Hepatocyte (in vitro differentiated cells): ENCODE measurements around the gene C17orf78. TPM values are rescaled to one million over a fixed set of nuclear protein-coding genes. Genes with fewer than 3 reads are reported as not detected.
"Not testable (repeated sequence)": the region's sequence is repeated elsewhere in the genome, so short reads cannot be mapped to it uniquely, and the experiment has no call there.

ENCODE experiments used
- DNase-seq: peaks from one replicate; pipeline ENCODE4 v3.0.0-alpha.2; 2016; ENCODE audit warnings: low spot score
- H2AFZ ChIP-seq: fragments of 200-600 bp; sonication (generic); 2 replicates; pipeline ENCODE4 v1.6.0; 2016; ENCODE audit warnings: antibody characterized with exemption, mild to moderate bottlenecking
- H3K27ac ChIP-seq: fragments of 200-600 bp; sonication (generic); 2 replicates; pipeline ENCODE4 v1.5.1; 2016; ENCODE audit warnings: mild to moderate bottlenecking
- H3K27me3 ChIP-seq: fragments of 200-600 bp; sonication (generic); 2 replicates; pipeline ENCODE4 v1.6.1; 2016
- H3K36me3 ChIP-seq: fragments of 200-600 bp; sonication (generic); replicated peaks from 2 replicates; pipeline ENCODE4 v1.5.1; 2016; ENCODE audit warnings: low read depth; ENCODE audit not compliant: insufficient read depth
- H3K4me1 ChIP-seq: fragments of 200-600 bp; sonication (generic); 2 replicates; pipeline ENCODE4 v1.5.1; 2016; ENCODE audit warnings: mild to moderate bottlenecking, moderate library complexity; ENCODE audit not compliant: insufficient read depth
- H3K4me2 ChIP-seq: fragments of 200-600 bp; sonication (generic); 2 replicates; pipeline ENCODE4 v1.6.0; 2016
- H3K4me3 ChIP-seq: fragments of 200-600 bp; sonication (generic); 2 replicates; pipeline ENCODE4 v1.5.1; 2016; ENCODE audit warnings: mild to moderate bottlenecking
- H3K79me2 ChIP-seq: fragments of 200-600 bp; sonication (generic); 2 replicates; pipeline ENCODE4 v1.6.0; 2017; ENCODE audit warnings: mild to moderate bottlenecking
- H3K9me2 ChIP-seq: fragments of 200-600 bp; sonication (generic); replicated peaks from 2 replicates; pipeline ENCODE4 v1.6.0; 2017; ENCODE audit warnings: mild to moderate bottlenecking; ENCODE audit not compliant: insufficient read depth
- H3K9me3 ChIP-seq: fragments of 200-600 bp; sonication (generic); 2 replicates; pipeline ENCODE4 v1.5.1; 2016; ENCODE audit warnings: low read depth, mild to moderate bottlenecking
- H4K20me1 ChIP-seq: fragments of 200-600 bp; sonication (generic); 2 replicates; pipeline ENCODE4 v1.6.0; 2016; ENCODE audit warnings: mild to moderate bottlenecking; ENCODE audit not compliant: insufficient read depth, poor library complexity, severe bottlenecking
- CTCF ChIP-seq: fragments of 200-600 bp; sonication (generic); IDR thresholded peaks from 2 replicates; pipeline ENCODE4 v1.5.1; 2016; ENCODE audit warnings: antibody characterized with exemption, mild to moderate bottlenecking; ENCODE audit not compliant: poor library complexity
- EZH2 ChIP-seq: fragments of 200-600 bp; sonication (generic); IDR thresholded peaks from 2 replicates; pipeline ENCODE4 v1.6.1; 2016; ENCODE audit warnings: antibody characterized with exemption, mild to moderate bottlenecking, borderline replicate concordance
- EZH2phosphoT487 ChIP-seq: fragments of 200-600 bp; sonication (generic); IDR thresholded peaks from one replicate; pipeline ENCODE4 v1.6.1; 2018; ENCODE audit warnings: antibody characterized with exemption, mild to moderate bottlenecking, low read depth, moderate library complexity; ENCODE audit not compliant: unreplicated experiment, severe bottlenecking
- WGBS: methylation state at CpG from one replicate; pipeline ENCODE4 v1.1.6; 2016; ENCODE audit warnings: low lambda C conversion rate; ENCODE audit errors: missing lambda C conversion rate; 5-methylcytosine and 5-hydroxymethylcytosine counted together
- polyA plus RNA-seq: library from polyadenylated mRNA; unstranded; fragments of >200 nt; fragmentation: Nextera tagmentation; extraction: Ambion mirVana; gene quantifications from 2 replicates; pipeline ENCODE4 v1.2.1, GENCODE V29; 2016
- total RNA-seq: library from RNA; depleted of rRNA; stranded (reverse); fragments of >200 nt; gene quantifications from 2 replicates; pipeline ENCODE4 v1.2.3, GENCODE V29; 2014

C17orf78 gene
- total and polyA plus RNA-seq, 2 experiments from 2014 or later: not detected

- Histone ChIP-seq H3K36me3 (no peaks in the 10 kb centered on the region), H3K4me3 (no peak overlapping the region), H3K9me3 (no peaks in the 10 kb centered on the region), H3K27me3 (no peaks in the 10 kb centered on the region), H3K4me2 (no peak overlapping the region), H3K4me1 (no peaks in the 10 kb centered on the region), H4K20me1 (peaks cover 11% of the 10 kb centered on the region), H2AFZ (no peak overlapping the region), H3K79me2 (peaks cover 84% of the 10 kb centered on the region), H3K27ac (peak overlapping the region; percentile 39), H3K9me2 (no peaks in the 10 kb centered on the region)
- DNase-seq: no peak
- TF ChIP-seq CTCF (no peak), EZH2phosphoT487 (no peak), EZH2 (no peak)
- WGBS: 83% methylated on average over 3 of the region's 3 CpGs
Observed at GRCh38 chr17:37339321-37339720, 36.5 kb upstream of the C17orf78 start.

- H2AFZ ChIP-seq: no peak overlapping the region
- H3K27ac ChIP-seq: no peak overlapping the region
- H3K36me3 ChIP-seq: no peaks in the 10 kb centered on the region
- no peak for DNase-seq
- WGBS: 86% methylated on average over 2 of the region's 2 CpGs
- no peaks in the 10 kb centered on the region for H3K9me3 ChIP-seq
- no peaks in the 10 kb centered on the region for H3K9me2 ChIP-seq
- TF ChIP-seq EZH2phosphoT487: no peak
- TF ChIP-seq EZH2: no peak
- no peak for TF ChIP-seq CTCF
- H3K4me2 ChIP-seq: no peak overlapping the region
- H3K79me2 ChIP-seq: peaks cover 91% of the 10 kb centered on the region
- H3K4me3 ChIP-seq: no peak overlapping the region
- H4K20me1 ChIP-seq: peaks cover 11% of the 10 kb centered on the region
- H3K4me1 ChIP-seq: no peaks in the 10 kb centered on the region
- H3K27me3 ChIP-seq: no peaks in the 10 kb centered on the region
Observed at GRCh38 chr17:37340804-37341203, 35.0 kb upstream of the C17orf78 start.

- Histone ChIP-seq H4K20me1 (peaks cover 11% of the 10 kb centered on the region), H3K4me1 (no peaks in the 10 kb centered on the region), H3K36me3 (no peaks in the 10 kb centered on the region), H3K27me3 (no peaks in the 10 kb centered on the region), H3K27ac (no peak overlapping the region), H3K79me2 (peaks cover 85% of the 10 kb centered on the region), H3K9me3 (no peaks in the 10 kb centered on the region), H3K9me2 (no peaks in the 10 kb centered on the region), H3K4me2 (no peak overlapping the region), H3K4me3 (no peak overlapping the region), H2AFZ (no peak overlapping the region)
- no peak for DNase-seq
- 88% methylated on average over 2 of the region's 2 CpGs for whole genome bisulfite sequencing
- TF ChIP-seq EZH2: no peak
- no peak for TF ChIP-seq CTCF
- TF ChIP-seq EZH2phosphoT487: no peak
Observed at GRCh38 chr17:37342589-37342988, 33.2 kb upstream of the C17orf78 start.

- H3K36me3 ChIP-seq: no peaks in the 10 kb centered on the region
- no peaks in the 10 kb centered on the region for H3K4me1 ChIP-seq
- H3K4me3 ChIP-seq: no peak overlapping the region
- no peak for DNase-seq
- no peak overlapping the region for H3K27ac ChIP-seq
- no peaks in the 10 kb centered on the region for H3K9me3 ChIP-seq
- peaks cover 88% of the 10 kb centered on the region for H3K79me2 ChIP-seq
- WGBS: 97% methylated on average over 4 of the region's 4 CpGs
- peaks cover 11% of the 10 kb centered on the region for H4K20me1 ChIP-seq
- TF ChIP-seq CTCF (no peak), EZH2 (no peak), EZH2phosphoT487 (no peak)
- no peak overlapping the region for H3K4me2 ChIP-seq
- H3K27me3 ChIP-seq: no peaks in the 10 kb centered on the region
- H3K9me2 ChIP-seq: no peaks in the 10 kb centered on the region
- H2AFZ ChIP-seq: no peak overlapping the region
Observed at GRCh38 chr17:37344519-37344918, 31.3 kb upstream of the C17orf78 start.

GRCh38 chr17:37346863-37347402, 28.9 kb upstream of the C17orf78 start:
- not testable (repeated sequence) for H3K9me3 ChIP-seq, H3K27me3 ChIP-seq, H4K20me1 ChIP-seq, H3K4me2 ChIP-seq, DNase-seq, H3K9me2 ChIP-seq, H3K27ac ChIP-seq, H3K36me3 ChIP-seq, H3K4me1 ChIP-seq, H3K4me3 ChIP-seq, H2AFZ ChIP-seq
- peaks cover 91% of the 10 kb centered on the region for H3K79me2 ChIP-seq
- over 99% methylated on average over 8 of the region's 8 CpGs for WGBS
